Measurements from ENCODE around the gene PLA2G1B.

DNA sequence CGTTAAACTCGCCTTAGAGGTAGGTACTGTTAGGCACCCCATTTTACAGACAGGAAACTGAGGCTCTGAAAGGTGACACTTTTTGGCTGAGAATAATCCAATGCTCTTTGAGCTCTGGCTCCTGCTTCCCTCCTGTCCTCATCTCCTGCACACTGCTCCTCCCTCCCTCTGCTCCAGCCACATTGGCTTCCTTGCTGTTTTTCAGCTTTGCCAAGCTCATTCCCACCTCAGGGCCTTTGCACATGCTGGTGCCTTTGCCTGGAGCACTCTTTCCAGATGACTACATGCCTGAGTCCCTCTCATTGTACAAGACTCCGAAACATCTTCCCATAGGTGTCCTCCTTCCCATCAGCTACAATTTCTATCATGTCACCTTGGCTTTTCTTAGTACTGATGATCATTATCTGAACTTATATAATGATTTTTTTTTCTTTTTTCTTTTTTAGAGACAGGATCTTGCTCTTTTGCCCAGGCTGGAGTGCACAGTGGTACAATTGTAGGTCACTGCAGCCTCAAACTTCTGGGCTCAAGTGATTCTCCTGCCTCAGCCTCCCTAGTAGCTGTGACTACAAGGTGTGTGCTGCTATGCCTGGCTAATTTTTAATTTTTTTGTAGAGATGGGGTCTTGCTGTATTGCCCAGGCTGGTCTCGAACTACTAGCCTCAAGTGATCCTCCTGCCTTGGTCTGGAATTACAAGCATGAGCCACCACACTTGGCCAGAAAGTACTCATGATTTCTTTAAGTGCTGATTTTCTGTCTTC lies 26.2 kb upstream of the PLA2G1B start:
- TF ChIP-seq ETV6 (IDR thresholded peaks at IDR 0.05; ENCODE audit: borderline replicate concordance in 1 of 2, low read depth in 2 of 2, low read length in 1 of 2): no peak
- no peak for TF ChIP-seq ETV6 (CRISPR knock-in tag; IDR thresholded peaks at IDR 0.05; ENCODE audit: borderline replicate concordance)
- TF ChIP-seq, protein P1, sequence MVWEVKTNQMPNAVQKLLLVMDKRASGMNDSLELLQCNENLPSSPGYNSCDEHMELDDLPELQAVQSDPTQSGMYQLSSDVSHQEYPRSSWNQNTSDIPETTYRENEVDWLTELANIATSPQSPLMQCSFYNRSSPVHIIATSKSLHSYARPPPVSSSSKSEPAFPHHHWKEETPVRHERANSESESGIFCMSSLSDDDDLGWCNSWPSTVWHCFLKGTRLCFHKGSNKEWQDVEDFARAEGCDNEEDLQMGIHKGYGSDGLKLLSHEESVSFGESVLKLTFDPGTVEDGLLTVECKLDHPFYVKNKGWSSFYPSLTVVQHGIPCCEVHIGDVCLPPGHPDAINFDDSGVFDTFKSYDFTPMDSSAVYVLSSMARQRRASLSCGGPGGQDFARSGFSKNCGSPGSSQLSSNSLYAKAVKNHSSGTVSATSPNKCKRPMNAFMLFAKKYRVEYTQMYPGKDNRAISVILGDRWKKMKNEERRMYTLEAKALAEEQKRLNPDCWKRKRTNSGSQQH (CRISPR knock-in tag; IDR thresholded peaks at IDR 0.05): no peak
- TF ChIP-seq, protein P2, sequence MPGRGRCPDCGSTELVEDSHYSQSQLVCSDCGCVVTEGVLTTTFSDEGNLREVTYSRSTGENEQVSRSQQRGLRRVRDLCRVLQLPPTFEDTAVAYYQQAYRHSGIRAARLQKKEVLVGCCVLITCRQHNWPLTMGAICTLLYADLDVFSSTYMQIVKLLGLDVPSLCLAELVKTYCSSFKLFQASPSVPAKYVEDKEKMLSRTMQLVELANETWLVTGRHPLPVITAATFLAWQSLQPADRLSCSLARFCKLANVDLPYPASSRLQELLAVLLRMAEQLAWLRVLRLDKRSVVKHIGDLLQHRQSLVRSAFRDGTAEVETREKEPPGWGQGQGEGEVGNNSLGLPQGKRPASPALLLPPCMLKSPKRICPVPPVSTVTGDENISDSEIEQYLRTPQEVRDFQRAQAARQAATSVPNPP (IDR thresholded peaks at IDR 0.05; ENCODE audit: borderline replicate concordance, insufficient read depth, insufficient read length): no peak
- no peak for TF ChIP-seq TCFL5 (CRISPR knock-in tag; conservative IDR thresholded peaks at IDR 0.05)
- no peak for TF ChIP-seq CBFB (CRISPR knock-in tag; IDR thresholded peaks at IDR 0.05)
- no peak for TF ChIP-seq EZH2 (IDR thresholded peaks at IDR 0.05; ENCODE audit: borderline replicate concordance, low read depth, low read length)
- TF ChIP-seq MCM7 (IDR thresholded peaks at IDR 0.05): no peak
- no peak for TF ChIP-seq PTBP1 (IDR thresholded peaks at IDR 0.05; ENCODE audit: low read depth, low read length)

Measured in K562 (cell line).